ENCODE results near the gene MYH7.

The MYH7 gene

GRCh38 chr14:23439107-23439835 lies 3.8 kb upstream of the MYH7 start:
- H3K27ac ChIP-seq: no peak overlapping the region
- no peak for TF ChIP-seq ZFX (IDR thresholded peaks at IDR 0.05)
- TF ChIP-seq CTCF (conservative IDR thresholded peaks at IDR 0.05): no peak

GRCh38 chr14:23438101-23438971 lies 2.9 kb upstream of the MYH7 start:
- no peak overlapping the region for H3K27ac ChIP-seq
- TF ChIP-seq ZFX (IDR thresholded peaks at IDR 0.05) (no peak), CTCF (conservative IDR thresholded peaks at IDR 0.05) (no peak)

GRCh38 chr14:23437133-23438100 lies 2.0 kb upstream of the MYH7 start:
- TF ChIP-seq ZFX (IDR thresholded peaks at IDR 0.05): no peak
- TF ChIP-seq CTCF (conservative IDR thresholded peaks at IDR 0.05): no peak
- no peak overlapping the region for H3K27ac ChIP-seq

- no peak overlapping the region for H3K27ac ChIP-seq
- TF ChIP-seq CTCF (conservative IDR thresholded peaks at IDR 0.05) (no peak), ZFX (IDR thresholded peaks at IDR 0.05) (no peak)
These were observed 1.1 kb upstream of the MYH7 start for GRCh38 chr14:23436327-23437132.

GRCh38 chr14:23434488-23435222 lies 805 bp downstream of the MYH7 start:
- TF ChIP-seq CTCF (conservative IDR thresholded peaks at IDR 0.05) (no peak), ZFX (IDR thresholded peaks at IDR 0.05) (no peak)
- no peak overlapping the region for H3K27ac ChIP-seq

GRCh38 chr14:23433457-23433856 lies 2.0 kb downstream of the MYH7 start:
- H3K27ac ChIP-seq: no peak overlapping the region
- TF ChIP-seq ZFX (IDR thresholded peaks at IDR 0.05) (no peak), CTCF (conservative IDR thresholded peaks at IDR 0.05) (no peak)

Measured in C4-2B (cell line).